Testis (tissue), 2 donors: ENCODE data around the gene PBX1.

Experiments
- POLR2A ChIP-seq: fragments of 450-650 bp; IDR thresholded peaks from one replicate; pipeline ENCODE4 v1.6.1; 2017; ENCODE audit warnings: antibody characterized with exemption, mild to moderate bottlenecking, moderate library complexity
- TF ChIP-seq, protein P1 (sequence below), 3 experiments: fragments of 450-650 bp in 2 of 3; fragments of 200-600 bp in 1 of 3; sonication (generic) in 1 of 3; IDR thresholded peaks; one replicate each; pipeline ENCODE4 v1.5.1; 2016 to 2019; ENCODE audit warnings: antibody characterized with exemption in 3 of 3, mild to moderate bottlenecking in 2 of 3, moderate library complexity in 1 of 3

DNA sequence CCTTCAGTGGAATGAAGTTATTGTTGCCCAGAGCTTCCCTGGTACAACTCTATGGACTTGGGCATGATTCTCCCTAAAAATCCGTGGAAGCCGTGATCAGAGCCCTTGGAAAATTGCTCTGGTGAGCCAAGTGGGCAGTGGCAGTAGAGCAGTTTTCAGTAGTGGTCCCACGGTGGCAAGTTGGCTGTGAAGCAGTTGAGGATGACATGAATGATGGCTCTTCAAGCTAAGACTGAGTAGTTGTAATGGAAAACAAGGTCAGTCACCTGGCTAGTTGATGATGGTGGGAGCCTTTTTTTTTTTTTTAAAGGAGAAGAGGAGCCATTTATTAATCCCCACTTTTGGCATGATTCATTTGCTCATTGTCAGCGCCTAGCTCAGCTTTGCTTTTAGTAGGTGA lies 36.2 kb downstream of the PBX1 start:
- TF ChIP-seq, protein P1, sequence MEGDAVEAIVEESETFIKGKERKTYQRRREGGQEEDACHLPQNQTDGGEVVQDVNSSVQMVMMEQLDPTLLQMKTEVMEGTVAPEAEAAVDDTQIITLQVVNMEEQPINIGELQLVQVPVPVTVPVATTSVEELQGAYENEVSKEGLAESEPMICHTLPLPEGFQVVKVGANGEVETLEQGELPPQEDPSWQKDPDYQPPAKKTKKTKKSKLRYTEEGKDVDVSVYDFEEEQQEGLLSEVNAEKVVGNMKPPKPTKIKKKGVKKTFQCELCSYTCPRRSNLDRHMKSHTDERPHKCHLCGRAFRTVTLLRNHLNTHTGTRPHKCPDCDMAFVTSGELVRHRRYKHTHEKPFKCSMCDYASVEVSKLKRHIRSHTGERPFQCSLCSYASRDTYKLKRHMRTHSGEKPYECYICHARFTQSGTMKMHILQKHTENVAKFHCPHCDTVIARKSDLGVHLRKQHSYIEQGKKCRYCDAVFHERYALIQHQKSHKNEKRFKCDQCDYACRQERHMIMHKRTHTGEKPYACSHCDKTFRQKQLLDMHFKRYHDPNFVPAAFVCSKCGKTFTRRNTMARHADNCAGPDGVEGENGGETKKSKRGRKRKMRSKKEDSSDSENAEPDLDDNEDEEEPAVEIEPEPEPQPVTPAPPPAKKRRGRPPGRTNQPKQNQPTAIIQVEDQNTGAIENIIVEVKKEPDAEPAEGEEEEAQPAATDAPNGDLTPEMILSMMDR (IDR thresholded peaks at IDR 0.05) = no peak
- TF ChIP-seq POLR2A = no peak
